ENCODE measurements around the gene FOXR1. TPM values are rescaled to one million over a fixed set of nuclear protein-coding genes. Genes with fewer than 3 reads are reported as not detected.

FOXR1 gene
- total and polyA plus RNA-seq, 3 experiments from 2014 or later, result not detected

- H3K4me1 Mint-ChIP-seq, result peaks cover 41 to 56% (median 42%) of the 10 kb centered on the region in 3 donors
- CTCF ChIA-PET, result interaction anchor here (2.7 to 6.7 kb wide), 4 partner anchors 32 to 137 kb away, joined by 14 to 56 read pairs (median 21); partner anchors contain the start of gene DDX6
- no peak for DNase-seq
These were observed 43.9 kb upstream of the FOXR1 start for GRCh38 chr11:118927554-118928100.

GRCh38 chr11:118928101-118928869, 43.3 kb upstream of the FOXR1 start:
- Mint-ChIP-seq H3K36me3 (peaks cover 0 to 36% (median 6%) of the 10 kb centered on the region in 3 donors), H3K9me3 (peaks cover 0 to 4% (median 2%) of the 10 kb centered on the region in 5 donors), H3K27ac (peak overlapping the region; percentile 92 to 100 (median 99)), H3K4me1 (peaks cover 39 to 51% (median 41%) of the 10 kb centered on the region in 3 donors), H3K27me3 (peaks cover 0 to 14% of the 10 kb centered on the region in 2 donors), H3K4me3 (peak overlapping the region; percentile 83 to 100 (median 98))
- Histone ChIP-seq H3K36me3 (ENCODE audit: insufficient read depth, low read length) (no peaks in the 10 kb centered on the region), H3K4me3 (ENCODE audit: low read length) (peak overlapping the region; percentile 70), H3K9me3 (ENCODE audit: low read length) (no peaks in the 10 kb centered on the region), H3K27ac (ENCODE audit: low read depth, low read length) (peak overlapping the region; percentile 96), H3K4me1 (ENCODE audit: insufficient read depth, low read length) (peaks cover 31% of the 10 kb centered on the region), H3K27me3 (ENCODE audit: insufficient read depth, low read length, poor library complexity, severe bottlenecking) (no peaks in the 10 kb centered on the region)
- CTCF ChIA-PET, result interaction anchor here (1.1 to 6.7 kb wide), 9 partner anchors 15 to 223 kb away, joined by 3 to 56 read pairs (median 17); partner anchors contain the start of genes CXCR5 and DDX6
- peak; percentile 90 to 98 (median 96) for DNase-seq
- POLR2A ChIA-PET, result interaction anchor here (0.5 to 11.4 kb wide), 6 partner anchors 16 to 139 kb away, joined by 5 to 203 read pairs (median 10); partner anchors contain the start of gene DDX6

More at GRCh38 chr11:118927554-118928100, 43.9 kb upstream of the FOXR1 start:
- H3K4me3 ChIP-seq (ENCODE audit: low read length), result peak overlapping the region; percentile 70
- no peaks in the 10 kb centered on the region for H3K9me3 ChIP-seq (ENCODE audit: low read length)
- H3K27me3 ChIP-seq (ENCODE audit: insufficient read depth, low read length, poor library complexity, severe bottlenecking), result no peaks in the 10 kb centered on the region
- H3K27ac ChIP-seq (ENCODE audit: low read depth, low read length), result peak overlapping the region; percentile 96
- Mint-ChIP-seq H3K9me3 (peaks cover 0 to 4% (median 2%) of the 10 kb centered on the region in 5 donors), H3K27me3 (peaks cover 0 to 14% of the 10 kb centered on the region in 2 donors), H3K4me3 (peak overlapping the region; percentile 83 to 100 (median 98)), H3K27ac (peak overlapping the region; percentile 92 to 100 (median 99)), H3K36me3 (peaks cover 0 to 41% (median 6%) of the 10 kb centered on the region in 3 donors)
- peaks cover 31% of the 10 kb centered on the region for H3K4me1 ChIP-seq (ENCODE audit: insufficient read depth, low read length)
- H3K36me3 ChIP-seq (ENCODE audit: insufficient read depth, low read length), result no peaks in the 10 kb centered on the region
- POLR2A ChIA-PET, result interaction anchor here (0.5 to 11.4 kb wide), 5 partner anchors 15 to 138 kb away, joined by 5 to 203 read pairs (median 11); partner anchors contain the start of gene DDX6

DNA sequence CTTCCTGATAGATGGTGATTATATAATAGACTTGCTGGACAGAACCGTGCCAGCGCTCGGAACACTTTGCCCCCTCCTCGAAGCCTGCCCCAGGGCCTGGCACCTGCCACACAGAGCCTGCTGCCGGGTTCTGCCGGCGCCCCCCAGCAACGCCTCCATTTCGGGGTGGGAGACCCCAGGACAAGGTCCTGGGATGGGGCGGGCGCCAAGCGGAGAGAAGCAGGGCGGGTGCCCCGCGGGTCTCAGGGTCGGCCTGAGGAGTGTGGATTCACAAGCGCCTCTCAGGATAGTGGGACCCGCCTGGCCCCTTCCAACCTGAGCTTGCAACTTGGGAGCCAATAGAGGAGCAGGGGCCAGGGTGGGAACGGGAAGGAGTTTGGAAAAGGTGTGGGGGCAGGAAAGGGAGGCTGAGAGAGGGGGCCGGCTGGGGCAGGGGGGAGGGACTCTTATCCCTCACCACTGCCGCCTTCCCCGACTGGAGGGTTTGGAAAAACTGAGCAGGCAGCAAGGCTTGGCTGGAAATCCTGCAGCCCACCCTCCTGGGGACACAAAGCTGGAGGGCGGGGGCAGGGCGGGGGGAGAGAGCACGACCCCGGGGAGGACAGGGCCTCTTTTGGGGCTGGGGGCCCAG, 42.6 kb upstream of the FOXR1 start:
- no peaks in the 10 kb centered on the region for H3K36me3 ChIP-seq (ENCODE audit: insufficient read depth, low read length)
- no peak for DNase-seq
- CTCF ChIA-PET, result interaction anchor here (1.1 to 5.7 kb wide), 9 partner anchors 15 to 242 kb away, joined by 3 to 56 read pairs (median 8); partner anchors contain the start of genes CXCR5 and DDX6
- peak overlapping the region; percentile 70 for H3K4me3 ChIP-seq (ENCODE audit: low read length)
- Mint-ChIP-seq H3K9me3 (peaks cover 0 to 4% (median 2%) of the 10 kb centered on the region in 5 donors), H3K36me3 (peaks cover 0 to 29% (median under 1%) of the 10 kb centered on the region in 3 donors), H3K4me1 (peaks cover 36 to 46% (median 41%) of the 10 kb centered on the region in 3 donors), H3K27me3 (peaks cover 0 to 14% of the 10 kb centered on the region in 2 donors), H3K4me3 (peak overlapping the region; percentile 83 to 100 (median 98)), H3K27ac (peak overlapping the region; percentile 92 to 100 (median 99))
- no peaks in the 10 kb centered on the region for H3K9me3 ChIP-seq (ENCODE audit: low read length)
- H3K27me3 ChIP-seq (ENCODE audit: insufficient read depth, low read length, poor library complexity, severe bottlenecking), result no peaks in the 10 kb centered on the region
- POLR2A ChIA-PET, result interaction anchor here (0.6 to 11.4 kb wide), 7 partner anchors 16 to 140 kb away, joined by 3 to 203 read pairs (median 8); partner anchors contain the start of gene DDX6
- peaks cover 31% of the 10 kb centered on the region for H3K4me1 ChIP-seq (ENCODE audit: insufficient read depth, low read length)
- peak overlapping the region; percentile 96 for H3K27ac ChIP-seq (ENCODE audit: low read depth, low read length)

DNA sequence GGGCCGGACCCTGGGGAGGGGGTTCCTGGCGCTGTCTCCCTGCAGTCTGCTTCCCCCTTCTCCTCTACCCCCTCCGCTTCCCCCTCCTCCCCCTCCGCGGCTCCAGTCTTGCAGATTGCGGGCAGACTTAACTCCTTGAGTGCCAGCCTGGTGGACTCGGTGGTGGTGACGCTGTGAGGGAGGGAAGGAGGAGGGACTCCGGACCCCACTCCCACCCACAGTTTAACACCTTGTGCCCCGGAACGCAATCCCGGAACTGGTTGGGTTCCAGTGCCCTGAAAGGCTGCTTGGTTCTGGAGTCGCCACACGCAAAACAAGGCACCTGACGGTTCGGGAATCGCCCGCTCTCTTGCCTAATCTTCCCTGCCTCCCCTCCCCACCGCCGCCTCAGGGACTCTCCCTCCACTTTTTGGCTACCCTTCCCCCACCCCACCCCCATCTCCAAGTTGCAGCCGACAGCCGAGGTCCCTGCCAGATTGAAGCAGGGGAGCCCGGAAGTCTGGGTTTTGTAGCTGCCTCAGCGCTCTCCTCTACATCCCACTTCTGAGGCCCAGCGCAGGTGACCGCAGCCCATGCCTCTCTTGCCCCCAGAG, 42.0 kb upstream of the FOXR1 start:
- Histone ChIP-seq H3K27ac (ENCODE audit: low read depth, low read length) (peak overlapping the region; percentile 96), H3K36me3 (ENCODE audit: insufficient read depth, low read length) (no peaks in the 10 kb centered on the region), H3K27me3 (ENCODE audit: insufficient read depth, low read length, poor library complexity, severe bottlenecking) (no peaks in the 10 kb centered on the region), H3K9me3 (ENCODE audit: low read length) (no peaks in the 10 kb centered on the region), H3K4me1 (ENCODE audit: insufficient read depth, low read length) (peaks cover 31% of the 10 kb centered on the region), H3K4me3 (ENCODE audit: low read length) (peak overlapping the region; percentile 70)
- peaks cover 0 to 4% (median 2%) of the 10 kb centered on the region in 5 donors for H3K9me3 Mint-ChIP-seq
- CTCF ChIA-PET, result interaction anchor here (0.7 to 5.7 kb wide), 20 partner anchors 10 to 243 kb away, joined by 3 to 56 read pairs (median 6); partner anchors contain the start of genes CENATAC, CXCR5 and DDX6
- peak overlapping the region; percentile 83 to 100 (median 98) for H3K4me3 Mint-ChIP-seq
- H3K36me3 Mint-ChIP-seq, result peaks cover 0 to 22% (median 0%) of the 10 kb centered on the region in 3 donors
- peak overlapping the region; percentile 96 to 100 (median 98) for H3K27ac Mint-ChIP-seq
- H3K4me1 Mint-ChIP-seq, result peaks cover 36 to 42% (median 41%) of the 10 kb centered on the region in 3 donors
- peak; percentile 71 to 91 (median 81) for DNase-seq
- POLR2A ChIA-PET, result interaction anchor here (0.5 to 11.4 kb wide), 15 partner anchors 10 to 1943 kb away, joined by 3 to 203 read pairs (median 5); partner anchors contain the start of genes DDX6, HMBS, RPS25 and TRAPPC4
- H3K27me3 Mint-ChIP-seq, result peaks cover 0 to 14% of the 10 kb centered on the region in 2 donors

GRCh38 chr11:118930094-118930712, 41.4 kb upstream of the FOXR1 start:
- no peaks in the 10 kb centered on the region for H3K27me3 ChIP-seq (ENCODE audit: insufficient read depth, low read length, poor library complexity, severe bottlenecking)
- DNase-seq, result peak; percentile 79 to 90 (median 86)
- peaks cover 0 to 17% (median 0%) of the 10 kb centered on the region in 3 donors for H3K36me3 Mint-ChIP-seq
- peaks cover 31% of the 10 kb centered on the region for H3K4me1 ChIP-seq (ENCODE audit: insufficient read depth, low read length)
- POLR2A ChIA-PET, result interaction anchor here (0.5 to 11.4 kb wide), 16 partner anchors 10 to 1943 kb away, joined by 3 to 203 read pairs (median 4); partner anchors contain the start of genes DDX6, HMBS, RPS25 and TRAPPC4
- H3K9me3 ChIP-seq (ENCODE audit: low read length), result no peaks in the 10 kb centered on the region
- H3K36me3 ChIP-seq (ENCODE audit: insufficient read depth, low read length), result no peaks in the 10 kb centered on the region
- H3K4me1 Mint-ChIP-seq, result peaks cover 36 to 42% (median 41%) of the 10 kb centered on the region in 3 donors
- peak overlapping the region; percentile 96 to 100 (median 98) for H3K27ac Mint-ChIP-seq
- CTCF ChIA-PET, result interaction anchor here (0.7 to 5.7 kb wide), 23 partner anchors 9 to 243 kb away, joined by 3 to 56 read pairs (median 6); partner anchors contain the start of genes CENATAC, CXCR5 and DDX6
- peak overlapping the region; percentile 70 for H3K4me3 ChIP-seq (ENCODE audit: low read length)
- H3K27ac ChIP-seq (ENCODE audit: low read depth, low read length), result peak overlapping the region; percentile 96
- peaks cover 0 to 4% (median 2%) of the 10 kb centered on the region in 5 donors for H3K9me3 Mint-ChIP-seq
- peak overlapping the region; percentile 83 to 100 (median 98) for H3K4me3 Mint-ChIP-seq
- peaks cover 0 to 14% of the 10 kb centered on the region in 2 donors for H3K27me3 Mint-ChIP-seq

DNA sequence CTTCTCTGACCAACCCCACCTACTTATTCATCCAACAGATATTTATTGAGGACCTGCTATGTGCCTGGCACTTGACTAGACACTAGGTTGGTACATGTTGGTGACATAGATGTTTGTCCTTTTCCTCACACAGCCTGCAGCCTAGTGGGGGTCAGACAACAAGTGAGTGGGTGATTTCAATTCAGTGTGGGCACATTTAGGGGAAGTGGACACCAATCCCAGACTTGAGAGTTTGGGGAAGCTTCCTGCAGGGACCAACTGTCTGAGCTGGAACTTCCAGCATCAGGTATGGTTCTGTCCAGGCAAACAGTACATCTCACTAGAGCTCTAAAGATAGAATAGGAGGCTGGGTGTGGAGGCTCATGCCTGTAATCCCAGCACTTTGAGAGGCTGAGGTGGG, 40.0 kb upstream of the FOXR1 start:
- H3K27ac ChIP-seq (ENCODE audit: low read depth, low read length), result no peak overlapping the region
- no peaks in the 10 kb centered on the region for H3K9me3 Mint-ChIP-seq
- CTCF ChIA-PET, result interaction anchor here (1.3 to 5.7 kb wide), 12 partner anchors 8 to 242 kb away, joined by 3 to 56 read pairs (median 12); partner anchors contain the start of genes CENATAC and DDX6

More for the DNA sequence above, 40.0 kb upstream of the FOXR1 start:
- POLR2A ChIA-PET, result interaction anchor here (0.5 to 11.4 kb wide), 3 partner anchors 19 to 148 kb away, joined by 5 to 203 read pairs (median 7); no protein-coding TSS in a partner anchor
- Histone ChIP-seq H3K4me1 (ENCODE audit: insufficient read depth, low read length) (peaks cover 26% of the 10 kb centered on the region), H3K4me3 (ENCODE audit: low read length) (no peak overlapping the region), H3K27me3 (ENCODE audit: insufficient read depth, low read length, poor library complexity, severe bottlenecking) (no peaks in the 10 kb centered on the region), H3K36me3 (ENCODE audit: insufficient read depth, low read length) (no peaks in the 10 kb centered on the region), H3K9me3 (ENCODE audit: low read length) (no peaks in the 10 kb centered on the region)
- H3K36me3 Mint-ChIP-seq, result peaks cover 0 to 11% (median 0%) of the 10 kb centered on the region in 3 donors
- DNase-seq, result no peak
- peak overlapping the region; percentile 24 to 100 (median 96) for H3K27ac Mint-ChIP-seq
- peak overlapping the region in 1 of 7 donors; percentile 80 for H3K4me3 Mint-ChIP-seq
- peaks cover 0 to 8% of the 10 kb centered on the region in 2 donors for H3K27me3 Mint-ChIP-seq
- H3K4me1 Mint-ChIP-seq, result peaks cover 32 to 37% (median 36%) of the 10 kb centered on the region in 3 donors
